Measurements from ENCODE around the gene ANKRD50. TPM values are rescaled to one million over a fixed set of nuclear protein-coding genes. Genes with fewer than 3 reads are reported as not detected.

ANKRD50 gene
- 10 to 100 TPM; 14.8 to 26.3 TPM for total RNA-seq

GRCh38 chr4:124712372-124713184, at the start of gene ANKRD50:
TSS of gene ANKRD50 (minus strand) at chr4:124712732. CDS start at chr4:124710511, 2,221 bp downstream.

Data from melanocyte of skin (primary cell).